Caco-2 (cell line): ENCODE measurements around the gene GOLT1B. TPM values are rescaled to one million over a fixed set of nuclear protein-coding genes. Genes with fewer than 3 reads are reported as not detected.

Experiments used
- BruUV-seq: library from RNA; stranded (reverse); fragments of 400-500 nt; replicated peaks from 2 replicates; lab custom pipeline; 2021; lab: Mats Ljungman, UMichigan
- CTCF ChIA-PET: fragments of 300-600 bp; sonication (Branson Sonifier 250); formaldehyde crosslinking; loops from one replicate; lab custom pipeline; 2022; ENCODE audit warnings: antibody characterized with exemption; lab: Charles Lee
- POLR2A ChIA-PET: fragments of 300-600 bp; sonication (Branson Sonifier 250); formaldehyde crosslinking; loops from one replicate; lab custom pipeline; 2022; ENCODE audit warnings: antibody characterized with exemption; lab: Charles Lee
- DNase-seq, 2 experiments: peaks; one replicate each; pipeline versions ENCODE4 v3.0.0 to v3.0.0-alpha.2; 2020 to 2022
- H3K27me3 ChIP-seq: replicated peaks from 2 replicates; pipeline ENCODE4 v1.6.0; 2011; ENCODE audit warnings: low read length; ENCODE audit not compliant: control insufficient read depth, insufficient read depth
- H3K36me3 ChIP-seq: 2 replicates; pipeline ENCODE4 v1.5.1; 2011; ENCODE audit warnings: low read length; ENCODE audit not compliant: control insufficient read depth, insufficient read depth
- H3K4me1 ChIP-seq: fragments of 250-450 bp; sonication (Bioruptor Pico); 2 replicates; pipeline ENCODE4 v1.5.1; 2020; ENCODE audit warnings: mild to moderate bottlenecking
- H3K4me3 ChIP-seq: 2 replicates; pipeline ENCODE4 v1.5.1; 2011; ENCODE audit warnings: low read depth, mild to moderate bottlenecking, control low read depth, low read length
- H3K9me3 ChIP-seq: fragments of 250-450 bp; sonication (Bioruptor Pico); 2 replicates; pipeline ENCODE4 v1.5.1; 2020; ENCODE audit warnings: mild to moderate bottlenecking, moderate library complexity
- H3K27ac Mint-ChIP-seq: one replicate; pipeline ENCODE4 v1.8.0; 2022; ENCODE audit warnings: mixed read lengths; ENCODE audit not compliant: unreplicated experiment
- H3K27me3 Mint-ChIP-seq: one replicate; pipeline ENCODE4 v1.8.0; 2022; ENCODE audit warnings: mixed read lengths; ENCODE audit not compliant: insufficient read depth, unreplicated experiment
- H3K36me3 Mint-ChIP-seq: one replicate; pipeline ENCODE4 v1.8.0; 2022; ENCODE audit warnings: mild to moderate bottlenecking, mixed read lengths; ENCODE audit not compliant: insufficient read depth, unreplicated experiment
- H3K4me1 Mint-ChIP-seq: one replicate; pipeline ENCODE4 v1.8.0; 2022; ENCODE audit warnings: low read depth, mixed read lengths; ENCODE audit not compliant: unreplicated experiment
- H3K4me3 Mint-ChIP-seq: one replicate; pipeline ENCODE4 v1.8.0; 2022; ENCODE audit warnings: mild to moderate bottlenecking, moderate library complexity, mixed read lengths; ENCODE audit not compliant: unreplicated experiment
- H3K9me3 Mint-ChIP-seq: one replicate; pipeline ENCODE4 v1.8.0; 2022; ENCODE audit warnings: mixed read lengths; ENCODE audit not compliant: unreplicated experiment
- intact Hi-C: fragments of 100-400 bp; cut with micrococcal nuclease; formaldehyde crosslinking; loops from one replicate; pipeline ENCODE4 v1.10.0; 2022; ENCODE audit not compliant: unreplicated experiment
- total RNA-seq: library from RNA; stranded (reverse); gene quantifications from 2 replicates; pipeline ENCODE4 v1.2.3, GENCODE V29; 2022
- TF ChIP-seq, protein P1 (sequence below), 2 experiments: fragments of 200-600 bp in 1 of 2; IDR thresholded peaks; 1 replicate in 1 of 2; 2 replicates in 1 of 2; pipeline versions ENCODE4 v1.5.1 to v1.8.0; 2011 to 2022; ENCODE audit warnings: antibody characterized with exemption in 1 of 2, control low read depth in 1 of 2, inconsistent platforms in 1 of 2, low read depth in 1 of 2, low read length in 1 of 2, mild to moderate bottlenecking in 1 of 2, moderate library complexity in 1 of 2; ENCODE audit not compliant: insufficient read depth in 1 of 2, severe bottlenecking in 1 of 2, unreplicated experiment in 1 of 2

GOLT1B gene
- total RNA-seq, 1 experiment from 2014 or later, result 81.7 TPM

DNA sequence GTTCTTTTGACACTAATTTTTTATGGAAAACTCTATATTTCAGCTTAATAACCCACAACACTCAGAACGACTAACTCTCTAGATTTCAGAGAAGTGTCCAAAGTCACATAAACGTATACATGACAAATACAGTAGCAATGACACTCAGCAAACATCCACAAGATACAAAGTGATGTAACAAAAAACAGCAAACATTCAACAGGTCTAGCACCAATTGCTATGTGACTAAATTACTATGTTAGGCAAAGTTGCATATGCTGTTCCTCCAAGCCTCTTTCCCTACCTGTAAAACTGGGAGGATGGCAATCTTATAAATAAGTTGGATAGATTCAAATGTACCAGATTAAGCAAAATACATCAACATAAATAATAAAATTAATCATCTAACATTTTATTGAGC is 1.8 kb upstream of the GOLT1B start:
- POLR2A ChIA-PET, result no interaction called here
- Histone ChIP-seq H3K4me1 (no peaks in the 10 kb centered on the region; the same call in 1 of the 2 replicates), H3K9me3 (no peaks in the 10 kb centered on the region), H3K27me3 (no peaks in the 10 kb centered on the region), H3K4me3 (no peak overlapping the region), H3K36me3 (no peaks in the 10 kb centered on the region)
- Mint-ChIP-seq H3K36me3 (peaks cover 12% of the 10 kb centered on the region), H3K4me3 (no peak overlapping the region), H3K4me1 (peaks cover 9% of the 10 kb centered on the region), H3K27ac (no peak overlapping the region), H3K27me3 (no peaks in the 10 kb centered on the region), H3K9me3 (no peaks in the 10 kb centered on the region)
- CTCF ChIA-PET, result no interaction called here
- intact Hi-C loops, result loop anchor here (2.0 to 5.0 kb wide), 2 partner anchors 143 to 181 kb away; no protein-coding TSS in a partner anchor
- TF ChIP-seq, protein P1, sequence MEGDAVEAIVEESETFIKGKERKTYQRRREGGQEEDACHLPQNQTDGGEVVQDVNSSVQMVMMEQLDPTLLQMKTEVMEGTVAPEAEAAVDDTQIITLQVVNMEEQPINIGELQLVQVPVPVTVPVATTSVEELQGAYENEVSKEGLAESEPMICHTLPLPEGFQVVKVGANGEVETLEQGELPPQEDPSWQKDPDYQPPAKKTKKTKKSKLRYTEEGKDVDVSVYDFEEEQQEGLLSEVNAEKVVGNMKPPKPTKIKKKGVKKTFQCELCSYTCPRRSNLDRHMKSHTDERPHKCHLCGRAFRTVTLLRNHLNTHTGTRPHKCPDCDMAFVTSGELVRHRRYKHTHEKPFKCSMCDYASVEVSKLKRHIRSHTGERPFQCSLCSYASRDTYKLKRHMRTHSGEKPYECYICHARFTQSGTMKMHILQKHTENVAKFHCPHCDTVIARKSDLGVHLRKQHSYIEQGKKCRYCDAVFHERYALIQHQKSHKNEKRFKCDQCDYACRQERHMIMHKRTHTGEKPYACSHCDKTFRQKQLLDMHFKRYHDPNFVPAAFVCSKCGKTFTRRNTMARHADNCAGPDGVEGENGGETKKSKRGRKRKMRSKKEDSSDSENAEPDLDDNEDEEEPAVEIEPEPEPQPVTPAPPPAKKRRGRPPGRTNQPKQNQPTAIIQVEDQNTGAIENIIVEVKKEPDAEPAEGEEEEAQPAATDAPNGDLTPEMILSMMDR (IDR thresholded peaks at IDR 0.05; ENCODE audit: insufficient read depth in 1 of 2, low read depth in 1 of 2, low read length in 1 of 2, severe bottlenecking in 1 of 2, unreplicated experiment in 1 of 2), result no peak
- no TSS peak for BruUV-seq
- DNase-seq, result no peak

DNA sequence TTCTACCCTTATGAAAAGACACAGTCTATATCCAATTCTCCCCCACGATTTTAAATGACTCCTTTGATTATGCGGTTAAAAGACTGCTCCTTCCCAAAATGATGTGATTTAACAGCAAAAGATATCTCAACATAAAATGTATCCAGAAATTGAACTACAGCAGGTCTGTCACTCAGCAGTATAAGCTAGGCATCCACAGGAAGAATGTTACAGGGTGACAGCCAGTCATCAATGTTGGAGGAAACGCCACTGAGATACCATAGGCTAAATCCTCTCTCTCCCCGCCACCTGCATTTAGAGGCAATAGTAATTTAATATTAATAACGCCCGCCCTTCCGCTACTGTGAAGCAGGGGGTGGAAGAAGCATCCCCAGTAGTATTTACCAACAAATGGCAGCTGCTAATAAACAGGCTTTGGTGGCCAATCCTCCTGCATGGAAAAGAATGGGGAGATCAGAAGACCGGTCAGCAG is 767 bp upstream of the GOLT1B start:
- Mint-ChIP-seq H3K27me3 (no peaks in the 10 kb centered on the region), H3K9me3 (no peaks in the 10 kb centered on the region), H3K36me3 (peaks cover 2% of the 10 kb centered on the region), H3K4me1 (peaks cover 9% of the 10 kb centered on the region), H3K27ac (no peak overlapping the region), H3K4me3 (no peak overlapping the region)
- TSS peak; percentile 48 for BruUV-seq
- no peaks in the 10 kb centered on the region for H3K36me3 ChIP-seq
- H3K27me3 ChIP-seq, result no peaks in the 10 kb centered on the region
- no peak for DNase-seq
- TF ChIP-seq, protein P1 (IDR thresholded peaks at IDR 0.05; ENCODE audit: insufficient read depth in 1 of 2, low read depth in 1 of 2, low read length in 1 of 2, severe bottlenecking in 1 of 2, unreplicated experiment in 1 of 2), result no peak
- H3K4me3 ChIP-seq, result peak overlapping the region; percentile 63
- CTCF ChIA-PET, result interaction anchor here (1.4 kb wide), 1 partner anchor 179 kb away, joined by 4 read pairs; no protein-coding TSS in a partner anchor
- intact Hi-C loops, result loop anchor here (1.0 to 5.0 kb wide), 5 partner anchors 64 to 180 kb away; partner anchors contain the start of genes LDHB and PYROXD1
- no peaks in the 10 kb centered on the region; the same call in 1 of the 2 replicates for H3K4me1 ChIP-seq
- no peaks in the 10 kb centered on the region for H3K9me3 ChIP-seq
- POLR2A ChIA-PET, result interaction anchor here (0.6 to 1.6 kb wide), 4 partner anchors 142 to 257 kb away, joined by 3 to 6 read pairs (median 4); partner anchors contain the start of gene LDHB

DNA sequence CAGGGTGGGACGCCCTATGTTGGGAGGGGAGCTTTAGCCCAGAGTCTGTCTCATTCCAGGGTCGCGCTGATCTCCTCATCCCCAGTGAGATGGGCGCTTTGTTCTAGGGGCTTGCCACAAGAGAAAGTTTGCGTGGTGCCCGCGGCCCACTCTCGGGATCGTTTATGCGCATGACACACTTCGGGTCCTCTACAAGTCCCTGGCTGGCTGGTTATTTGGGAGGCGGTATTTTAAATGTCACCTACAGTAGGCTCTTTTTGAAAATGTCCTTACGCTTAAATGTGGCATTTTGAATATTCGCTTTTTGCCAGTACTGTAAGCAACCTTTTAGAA is 541 bp downstream of the GOLT1B start:
- no peak overlapping the region for H3K4me3 Mint-ChIP-seq
- no peak for DNase-seq
- H3K9me3 Mint-ChIP-seq, result no peaks in the 10 kb centered on the region
- H3K36me3 Mint-ChIP-seq, result no peaks in the 10 kb centered on the region
- CTCF ChIA-PET, result interaction anchor here (0.5 to 1.4 kb wide), 3 partner anchors 13 to 178 kb away, joined by 3 to 7 read pairs (median 4); no protein-coding TSS in a partner anchor
- no TSS peak for BruUV-seq
- POLR2A ChIA-PET, result interaction anchor here (0.7 to 1.6 kb wide), 5 partner anchors 64 to 203 kb away, joined by 3 to 6 read pairs (median 4); partner anchors contain the start of genes LDHB and PYROXD1
- H3K27me3 Mint-ChIP-seq, result no peaks in the 10 kb centered on the region
- H3K27ac Mint-ChIP-seq, result no peak overlapping the region
- TF ChIP-seq, protein P1 (IDR thresholded peaks at IDR 0.05; ENCODE audit: insufficient read depth in 1 of 2, low read depth in 1 of 2, low read length in 1 of 2, severe bottlenecking in 1 of 2, unreplicated experiment in 1 of 2), result no peak
- peaks cover 9% of the 10 kb centered on the region for H3K4me1 Mint-ChIP-seq
- Histone ChIP-seq H3K36me3 (no peaks in the 10 kb centered on the region), H3K9me3 (no peaks in the 10 kb centered on the region), H3K4me3 (peak overlapping the region; percentile 70), H3K27me3 (no peaks in the 10 kb centered on the region), H3K4me1 (no peaks in the 10 kb centered on the region; the same call in 1 of the 2 replicates)
- intact Hi-C loops, result loop anchor here (5.0 kb wide), 1 partner anchor 140 kb away; no protein-coding TSS in a partner anchor
